Skeletal muscle cell (primary cell): ENCODE results near the gene MGAT4A.
"Not testable (repeated sequence)": the region's sequence is repeated elsewhere in the genome, so short reads cannot be mapped to it uniquely, and the experiment has no call there.

Experiments
- DNase-seq: peaks from one replicate; pipeline ENCODE4 v3.0.0-alpha.2; 2010; ENCODE audit warnings: low read depth
- H3K4me3 ChIP-seq: 2 replicates; pipeline ENCODE4 v1.5.1; 2011; ENCODE audit warnings: low read depth, mild to moderate bottlenecking, control low read depth, low read length, moderate library complexity

Gene MGAT4A

GRCh38 chr2:98632351-98632750, 98.6 kb downstream of the MGAT4A start:
- DNase-seq, result no peak
- no peak overlapping the region for H3K4me3 ChIP-seq

DNA sequence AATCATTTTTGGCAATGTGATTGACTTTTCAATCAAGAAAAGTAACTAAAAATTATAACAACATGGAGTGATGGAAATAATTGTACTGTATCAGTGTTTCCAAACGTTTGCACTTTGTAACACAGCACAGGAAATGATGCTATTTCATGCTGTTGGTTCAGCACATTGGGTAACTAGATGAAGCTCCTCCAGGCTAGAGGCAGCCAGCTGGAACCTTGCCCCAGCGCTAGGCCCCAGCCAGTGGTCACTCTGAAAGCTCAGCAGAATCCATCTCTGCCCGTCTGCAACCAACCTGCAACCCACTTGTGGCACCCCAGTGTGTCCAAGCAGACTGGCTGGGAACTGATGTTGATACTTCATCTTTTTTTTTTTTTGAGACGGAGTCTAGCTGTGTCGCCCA, 107.3 kb downstream of the MGAT4A start:
- DNase-seq, result no peak
- H3K4me3 ChIP-seq, result no peak overlapping the region

- no peak for DNase-seq
- H3K4me3 ChIP-seq, result no peak overlapping the region
These were observed 113.8 kb downstream of the MGAT4A start for GRCh38 chr2:98617149-98617548.

DNA sequence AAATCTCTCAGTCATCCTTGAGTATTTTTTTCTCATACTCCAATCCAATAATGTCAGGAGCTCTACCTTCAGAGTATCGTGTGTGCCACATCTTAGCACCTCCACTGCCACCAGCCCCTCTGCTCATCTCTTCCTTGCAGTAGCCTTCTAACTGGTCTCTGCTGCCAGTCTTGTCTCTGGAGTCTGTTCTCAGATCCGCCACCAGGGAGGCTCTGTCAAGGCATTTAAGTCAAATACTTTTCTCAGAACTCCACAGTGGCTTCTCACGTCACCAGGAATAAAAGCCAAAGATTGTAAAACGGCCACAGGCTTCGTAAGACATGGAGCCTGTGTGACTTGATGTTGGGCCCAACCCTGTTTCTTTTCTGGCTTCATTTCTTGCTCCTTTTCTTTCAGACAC, 115.5 kb downstream of the MGAT4A start:
- no peak for DNase-seq

GRCh38 chr2:98614024-98614739, 116.8 kb downstream of the MGAT4A start:
- no peak overlapping the region for H3K4me3 ChIP-seq
- DNase-seq, result no peak

More for the DNA sequence above, 115.5 kb downstream of the MGAT4A start:
- no peak overlapping the region for H3K4me3 ChIP-seq

- DNase-seq, result no peak
- peak overlapping the region; percentile 90 for H3K4me3 ChIP-seq
These were observed 121.8 kb downstream of the MGAT4A start for GRCh38 chr2:98608962-98609604.

- DNase-seq, result peak; percentile 70
- H3K4me3 ChIP-seq, result peak within 1 kb of the TSS; percentile 90
These were observed 122.6 kb downstream of the MGAT4A start, which contains the start of the genes COA5 and UNC50 for GRCh38 chr2:98608116-98608961. TSS of gene COA5 (minus strand) at chr2:98608512. CDS start at chr2:98608405, 107 bp downstream. TSS of gene UNC50 (plus strand) at chr2:98608589. CDS start at chr2:98609760, 1,171 bp downstream.

- DNase-seq, result no peak
- H3K4me3 ChIP-seq, result peak overlapping the region; percentile 90
These were observed 123.2 kb downstream of the MGAT4A start for GRCh38 chr2:98607741-98608115.

GRCh38 chr2:98607104-98607503, 123.8 kb downstream of the MGAT4A start:
- DNase-seq, result no peak
- peak overlapping the region; percentile 90 for H3K4me3 ChIP-seq

DNA sequence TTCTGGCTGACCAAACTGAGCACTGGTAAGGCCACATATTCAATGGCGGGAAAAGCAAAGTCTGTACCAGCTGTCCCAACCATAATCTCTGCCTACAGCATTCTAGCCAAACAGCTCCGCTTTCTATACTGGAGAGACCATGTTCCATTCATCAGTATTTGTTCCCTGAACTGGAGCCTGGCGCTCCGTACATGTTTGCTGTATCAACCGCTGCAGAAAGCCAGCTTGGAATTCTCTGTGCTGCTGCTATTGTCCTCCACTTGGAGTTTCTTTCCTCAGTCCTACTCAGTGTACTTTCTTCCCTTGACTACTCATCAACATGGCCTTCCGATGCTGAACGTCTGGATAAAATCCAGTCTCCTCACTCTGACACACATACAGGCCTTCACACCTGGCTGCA, 124.5 kb downstream of the MGAT4A start:
- no peak for DNase-seq
- no peak overlapping the region for H3K4me3 ChIP-seq

DNA sequence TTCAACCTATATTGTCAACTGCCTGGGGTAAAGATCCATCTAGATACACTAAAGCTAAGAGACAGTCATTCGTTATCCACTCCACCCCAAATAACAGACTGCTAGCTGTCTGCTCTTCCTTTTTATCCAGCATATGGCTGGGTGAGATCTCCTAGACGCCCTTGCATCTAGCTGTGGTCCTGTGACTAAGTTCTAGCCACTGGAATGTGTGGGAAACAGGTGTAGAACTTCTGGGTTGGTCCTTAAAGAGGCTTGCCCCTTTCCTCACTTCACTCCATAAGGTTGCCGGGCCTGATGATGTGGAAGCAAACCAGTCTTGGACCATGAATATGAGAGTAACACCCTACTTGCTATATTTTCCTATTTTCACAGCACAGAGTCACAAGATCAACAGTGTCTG, 125.9 kb downstream of the MGAT4A start:
- no peak overlapping the region for H3K4me3 ChIP-seq
- DNase-seq, result no peak

DNA sequence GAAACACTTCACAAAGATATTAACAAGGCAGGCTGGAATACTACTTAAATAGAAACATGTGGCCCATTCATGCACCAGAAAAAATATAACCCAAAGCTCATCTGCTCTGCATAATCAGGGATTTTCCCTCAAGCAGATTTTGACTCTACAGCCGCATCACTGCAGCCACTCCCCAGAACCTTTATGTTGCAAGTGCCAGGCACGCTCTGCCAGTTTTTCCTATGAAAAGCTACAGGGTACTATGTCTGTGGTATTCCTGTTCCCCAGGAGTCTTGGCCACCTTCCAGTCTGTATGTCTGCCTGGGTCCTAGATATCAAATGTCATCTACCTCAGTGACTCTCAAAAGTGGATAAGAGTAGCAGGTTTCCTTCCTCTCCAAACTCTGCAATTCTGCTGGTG, 126.4 kb downstream of the MGAT4A start:
- no peak overlapping the region for H3K4me3 ChIP-seq
- DNase-seq, result no peak

- no peak overlapping the region for H3K4me3 ChIP-seq
- no peak for DNase-seq
These were observed 129.3 kb downstream of the MGAT4A start for GRCh38 chr2:98601532-98602132.

DNA sequence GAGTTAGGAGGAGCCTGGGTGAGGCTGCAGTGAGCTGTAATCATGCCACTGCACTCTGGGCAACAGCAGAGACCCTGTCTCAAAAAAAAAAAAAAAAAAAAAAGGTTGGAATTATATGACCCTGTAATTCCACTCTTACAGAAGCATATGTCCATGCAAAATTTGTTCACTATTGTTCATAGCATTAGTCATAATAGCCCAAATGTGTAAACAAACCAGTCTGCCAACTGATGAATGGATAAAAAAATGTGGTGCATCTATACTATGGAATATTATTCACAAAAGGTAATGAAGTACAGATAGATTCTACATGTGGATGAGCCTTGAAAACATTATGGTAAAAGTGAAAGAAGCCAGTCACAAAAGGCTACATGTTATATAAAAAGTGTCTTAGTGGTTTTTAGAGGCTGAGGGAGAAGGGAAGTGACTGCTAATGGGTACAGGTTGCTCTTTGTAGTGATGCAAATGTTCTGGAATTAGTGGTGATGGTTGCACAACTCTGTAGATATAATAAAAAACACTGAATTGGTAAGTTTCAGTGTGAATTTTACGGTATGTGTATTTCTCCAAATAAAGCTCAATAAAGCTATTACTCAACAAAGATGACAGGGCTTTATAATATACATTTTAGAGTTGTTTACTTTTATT, 132.0 kb downstream of the MGAT4A start:
- no peak overlapping the region for H3K4me3 ChIP-seq
- DNase-seq, result no peak

GRCh38 chr2:98594665-98595064, 136.3 kb downstream of the MGAT4A start:
- H3K4me3 ChIP-seq, DNase-seq: not testable (repeated sequence)

DNA sequence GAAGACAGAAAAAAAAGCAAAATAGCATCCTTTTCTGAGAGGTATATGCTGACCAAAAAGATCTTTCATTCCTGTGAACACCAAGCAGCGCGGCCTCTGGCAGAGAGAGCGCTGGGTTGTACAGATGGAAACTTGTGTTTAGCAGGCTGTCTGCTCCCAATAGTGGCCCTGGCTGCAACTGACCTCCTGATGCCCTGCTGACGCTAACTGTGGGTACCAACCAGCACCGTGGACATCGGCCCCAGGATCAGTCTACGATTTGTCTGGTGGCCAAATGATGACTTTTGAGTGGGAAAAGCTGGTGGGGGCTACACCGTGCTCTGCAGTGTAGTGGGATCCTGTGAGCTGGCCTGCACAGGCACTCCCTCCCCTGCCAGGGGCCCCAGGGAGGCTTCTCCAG, 138.4 kb downstream of the MGAT4A start:
- no peak for DNase-seq
- H3K4me3 ChIP-seq, result no peak overlapping the region

- no peak overlapping the region for H3K4me3 ChIP-seq
- no peak for DNase-seq
These were observed 141.4 kb downstream of the MGAT4A start for GRCh38 chr2:98589489-98589888.

DNA sequence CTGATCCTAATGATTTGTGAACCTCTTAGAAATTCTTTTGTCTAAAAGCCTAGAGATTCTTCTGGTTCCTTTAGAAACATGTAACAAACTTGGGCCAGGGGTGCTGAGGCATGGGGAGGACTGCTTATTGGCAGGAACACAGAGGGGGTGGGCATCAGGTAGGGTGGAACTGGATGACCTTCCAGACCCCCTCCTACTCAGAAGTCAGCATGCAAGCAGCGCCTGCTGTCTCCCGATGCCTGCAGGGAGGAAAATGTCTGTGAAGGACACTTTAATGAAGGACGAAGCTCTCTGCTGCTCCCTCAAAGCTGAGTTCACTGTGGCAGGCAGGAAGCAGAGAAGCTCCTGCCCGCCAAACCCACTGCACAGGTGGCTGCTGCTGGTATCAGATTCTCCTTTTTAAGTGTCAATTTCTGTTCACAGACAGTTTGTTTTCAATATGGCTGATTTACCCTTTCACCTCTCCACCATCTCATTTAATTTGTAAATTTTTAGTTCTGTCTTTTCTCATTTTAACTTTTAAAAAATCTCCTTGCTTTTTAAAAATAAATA, 142.0 kb downstream of the MGAT4A start:
- no peak for DNase-seq
- no peak overlapping the region for H3K4me3 ChIP-seq

DNA sequence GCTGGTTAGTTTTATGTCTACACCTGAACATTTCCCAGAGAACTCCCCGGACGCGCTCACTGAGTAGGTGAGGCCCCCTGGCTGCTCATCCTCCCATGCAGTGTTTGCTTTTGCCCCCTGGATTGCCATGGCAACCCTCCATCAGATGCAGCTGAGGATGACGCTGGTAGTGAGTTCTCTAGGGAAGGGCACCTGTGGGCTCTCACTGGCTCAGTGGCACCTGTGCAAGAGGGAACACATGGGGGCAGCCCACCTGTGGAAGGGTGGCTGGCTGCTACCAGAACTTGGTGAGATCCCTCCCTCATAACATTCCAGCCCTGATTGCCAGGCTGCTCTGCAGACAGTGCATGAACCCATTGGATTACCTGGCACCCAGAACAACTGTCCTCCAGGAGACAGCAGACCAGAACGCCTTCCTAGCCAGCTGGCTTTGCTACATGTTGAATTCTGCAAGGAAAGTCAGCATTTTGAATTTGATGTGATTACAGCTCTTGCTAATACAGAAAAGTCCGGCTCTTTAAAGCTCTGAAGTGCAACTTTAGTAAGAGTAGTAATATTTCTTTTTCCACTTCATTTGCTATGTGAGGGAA, 144.3 kb downstream of the MGAT4A start:
- no peak for DNase-seq
- no peak overlapping the region for H3K4me3 ChIP-seq
